Calu3 (cell line): Measurements from ENCODE around the gene TNFRSF25. TPM values are rescaled to one million over a fixed set of nuclear protein-coding genes. Genes with fewer than 3 reads are reported as not detected.
A peak's percentile ranks its signal among the peaks of the same experiment; 100 is the strongest.

ENCODE experiments used
- BruUV-seq: library from RNA; stranded (reverse); fragments of 400-500 nt; replicated peaks from 2 replicates; lab custom pipeline; 2021; lab: Mats Ljungman, UMichigan
- CTCF ChIA-PET: fragments of 300-600 bp; sonication (Branson Sonifier 250); formaldehyde crosslinking; loops from one replicate; lab custom pipeline; 2022; ENCODE audit warnings: antibody characterized with exemption; lab: Charles Lee
- DNase-seq: peaks from one replicate; pipeline ENCODE4 v3.0.0; 2022
- H3K27ac Mint-ChIP-seq: one replicate; pipeline ENCODE4 v1.8.0; 2022; ENCODE audit warnings: mixed read lengths; ENCODE audit not compliant: unreplicated experiment
- H3K27me3 Mint-ChIP-seq: one replicate; pipeline ENCODE4 v1.8.0; 2022; ENCODE audit warnings: mixed read lengths; ENCODE audit not compliant: unreplicated experiment
- H3K36me3 Mint-ChIP-seq: one replicate; pipeline ENCODE4 v1.8.0; 2022; ENCODE audit warnings: mild to moderate bottlenecking, moderate library complexity, mixed read lengths; ENCODE audit not compliant: insufficient read depth, unreplicated experiment
- H3K4me1 Mint-ChIP-seq: one replicate; pipeline ENCODE4 v1.8.0; 2022; ENCODE audit warnings: mild to moderate bottlenecking, low read depth, mixed read lengths; ENCODE audit not compliant: unreplicated experiment
- H3K4me3 Mint-ChIP-seq: one replicate; pipeline ENCODE4 v1.8.0; 2022; ENCODE audit warnings: mild to moderate bottlenecking, low read depth, moderate library complexity, mixed read lengths; ENCODE audit not compliant: unreplicated experiment
- H3K9me3 Mint-ChIP-seq: one replicate; pipeline ENCODE4 v1.8.0; 2022; ENCODE audit warnings: low read depth, mixed read lengths; ENCODE audit not compliant: unreplicated experiment
- intact Hi-C: fragments of 100-400 bp; cut with micrococcal nuclease; formaldehyde crosslinking; loops from one replicate; pipeline ENCODE4 v1.10.0; 2022; ENCODE audit not compliant: unreplicated experiment
- total RNA-seq: library from RNA; stranded (reverse); gene quantifications from 2 replicates; pipeline ENCODE4 v1.2.3, GENCODE V29; 2022
- TF ChIP-seq, protein P1 (sequence below): fragments of 200-600 bp; IDR thresholded peaks from one replicate; pipeline ENCODE4 v1.8.0; 2022; ENCODE audit warnings: antibody characterized with exemption; ENCODE audit not compliant: unreplicated experiment

TNFRSF25 gene
- total RNA-seq, 1 experiment from 2014 or later: 6.4 TPM

GRCh38 chr1:6420454-6421042 is 45.4 kb downstream of the TNFRSF25 start:
- peaks cover 6% of the 10 kb centered on the region for H3K36me3 Mint-ChIP-seq
- TF ChIP-seq, protein P1, sequence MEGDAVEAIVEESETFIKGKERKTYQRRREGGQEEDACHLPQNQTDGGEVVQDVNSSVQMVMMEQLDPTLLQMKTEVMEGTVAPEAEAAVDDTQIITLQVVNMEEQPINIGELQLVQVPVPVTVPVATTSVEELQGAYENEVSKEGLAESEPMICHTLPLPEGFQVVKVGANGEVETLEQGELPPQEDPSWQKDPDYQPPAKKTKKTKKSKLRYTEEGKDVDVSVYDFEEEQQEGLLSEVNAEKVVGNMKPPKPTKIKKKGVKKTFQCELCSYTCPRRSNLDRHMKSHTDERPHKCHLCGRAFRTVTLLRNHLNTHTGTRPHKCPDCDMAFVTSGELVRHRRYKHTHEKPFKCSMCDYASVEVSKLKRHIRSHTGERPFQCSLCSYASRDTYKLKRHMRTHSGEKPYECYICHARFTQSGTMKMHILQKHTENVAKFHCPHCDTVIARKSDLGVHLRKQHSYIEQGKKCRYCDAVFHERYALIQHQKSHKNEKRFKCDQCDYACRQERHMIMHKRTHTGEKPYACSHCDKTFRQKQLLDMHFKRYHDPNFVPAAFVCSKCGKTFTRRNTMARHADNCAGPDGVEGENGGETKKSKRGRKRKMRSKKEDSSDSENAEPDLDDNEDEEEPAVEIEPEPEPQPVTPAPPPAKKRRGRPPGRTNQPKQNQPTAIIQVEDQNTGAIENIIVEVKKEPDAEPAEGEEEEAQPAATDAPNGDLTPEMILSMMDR: no peak
- intact Hi-C loops: no loop called here
- peak overlapping the region; percentile 55 for H3K4me3 Mint-ChIP-seq
- DNase-seq: no peak
- CTCF ChIA-PET: interaction anchor here (2.7 kb wide), 1 partner anchor 18 kb away, joined by 9 read pairs; no protein-coding TSS in a partner anchor
- no TSS peak for BruUV-seq
- H3K9me3 Mint-ChIP-seq: no peaks in the 10 kb centered on the region
- H3K27me3 Mint-ChIP-seq: peaks cover 69% of the 10 kb centered on the region
- H3K27ac Mint-ChIP-seq: no peak overlapping the region
- no peaks in the 10 kb centered on the region for H3K4me1 Mint-ChIP-seq

- Mint-ChIP-seq H3K36me3 (peaks cover 6% of the 10 kb centered on the region), H3K9me3 (no peaks in the 10 kb centered on the region), H3K27ac (no peak within 1 kb of the TSS), H3K4me1 (no peaks in the 10 kb centered on the region), H3K4me3 (peak within 1 kb of the TSS; percentile 55), H3K27me3 (peaks cover 75% of the 10 kb centered on the region)
- CTCF ChIA-PET: interaction anchor here (2.7 kb wide), 1 partner anchor 18 kb away, joined by 9 read pairs; no protein-coding TSS in a partner anchor
- TF ChIP-seq, protein P1: no peak
- intact Hi-C loops: no loop called here
- no TSS peak for BruUV-seq
- DNase-seq: peak; percentile 47
These were observed 46.0 kb downstream of the TNFRSF25 start, which contains the start of gene HES2 for GRCh38 chr1:6419804-6420453. HES2 (minus strand) TSS chr1:6419919; CDS start chr1:6419820, 99 bp downstream.

DNA sequence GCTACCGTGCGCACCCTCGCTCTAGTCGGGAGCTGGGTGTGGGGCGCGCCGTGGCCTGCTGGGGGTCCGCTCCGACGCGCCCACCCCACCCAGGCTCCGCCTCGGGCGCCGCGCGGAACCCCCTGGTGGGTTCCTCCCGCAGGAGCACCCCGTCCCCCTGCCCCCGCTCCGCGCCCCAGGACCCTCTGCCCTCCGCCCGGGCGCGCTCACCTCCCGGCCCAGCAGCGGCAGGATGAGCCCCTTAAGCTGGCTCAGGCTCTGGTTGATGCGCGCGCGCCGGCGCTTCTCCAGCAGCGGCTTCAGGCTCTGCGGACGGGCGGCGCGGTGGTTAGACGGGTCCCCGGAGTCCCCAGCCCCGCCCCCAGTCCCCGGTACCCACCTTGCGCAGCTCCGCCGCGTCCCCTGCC is 46.6 kb downstream of the TNFRSF25 start:
- Mint-ChIP-seq H3K27ac (no peak overlapping the region), H3K4me3 (peak overlapping the region; percentile 55), H3K4me1 (no peaks in the 10 kb centered on the region), H3K9me3 (no peaks in the 10 kb centered on the region), H3K36me3 (peaks cover 6% of the 10 kb centered on the region), H3K27me3 (peaks cover 76% of the 10 kb centered on the region)
- intact Hi-C loops: no loop called here
- BruUV-seq: no TSS peak
- no peak for DNase-seq
- CTCF ChIA-PET: interaction anchor here (2.7 kb wide), 1 partner anchor 19 kb away, joined by 9 read pairs; no protein-coding TSS in a partner anchor
- TF ChIP-seq, protein P1: no peak

DNA sequence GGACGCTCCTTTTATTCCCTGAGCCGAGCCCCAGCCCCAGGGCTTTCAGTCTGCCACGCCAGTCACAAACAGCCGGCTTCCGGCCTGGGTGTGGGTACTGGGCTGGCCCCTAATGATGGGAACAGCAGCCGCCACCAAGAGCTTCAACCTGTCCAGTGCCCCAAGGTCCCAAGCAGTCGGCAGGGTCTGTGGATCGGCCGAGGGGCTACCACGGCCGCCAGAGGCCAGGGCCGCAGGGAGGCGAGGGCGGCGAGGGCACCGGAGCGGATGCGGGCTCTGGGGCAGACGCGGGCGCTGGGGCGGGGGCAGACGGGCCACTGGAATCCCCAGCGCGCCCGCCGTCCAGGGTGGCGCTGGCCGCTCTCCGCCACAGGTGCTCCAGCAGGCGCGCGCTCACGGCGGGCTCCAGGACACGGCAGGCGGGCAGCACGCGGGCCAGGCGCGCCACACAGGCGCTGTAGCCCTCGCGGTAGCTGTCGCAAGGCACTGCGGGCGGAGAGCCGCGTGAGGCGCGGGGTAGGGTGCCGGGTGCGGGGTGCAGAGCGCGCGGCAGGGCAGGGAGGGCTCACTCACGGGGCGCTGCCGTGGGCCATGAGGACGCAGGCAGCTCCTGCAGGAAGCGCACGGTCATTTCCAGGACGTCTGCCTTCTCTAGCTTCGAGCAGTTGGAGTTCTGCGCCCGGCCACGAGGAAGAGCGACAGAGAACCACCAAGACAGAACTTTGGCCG is 47.1 kb downstream of the TNFRSF25 start:
- H3K27me3 Mint-ChIP-seq: peaks cover 70% of the 10 kb centered on the region
- DNase-seq: no peak
- TF ChIP-seq, protein P1: no peak
- CTCF ChIA-PET: interaction anchor here (2.7 kb wide), 1 partner anchor 19 kb away, joined by 9 read pairs; no protein-coding TSS in a partner anchor
- no TSS peak for BruUV-seq
- no peak overlapping the region for H3K27ac Mint-ChIP-seq
- peak overlapping the region; percentile 55 for H3K4me3 Mint-ChIP-seq
- intact Hi-C loops: no loop called here
- peaks cover 6% of the 10 kb centered on the region for H3K36me3 Mint-ChIP-seq
- H3K9me3 Mint-ChIP-seq: no peaks in the 10 kb centered on the region
- no peaks in the 10 kb centered on the region for H3K4me1 Mint-ChIP-seq
